Frontal cortex (tissue), 4 donors: ENCODE results near the gene GAA. TPM values are rescaled to one million over a fixed set of nuclear protein-coding genes. Genes with fewer than 3 reads are reported as not detected.
"Not testable (repeated sequence)": the region's sequence is repeated elsewhere in the genome, so short reads cannot be mapped to it uniquely, and the experiment has no call there.

Source experiments
- DNase-seq, 2 donors: peaks; one replicate each; pipeline ENCODE4 v3.0.0; 2012; ENCODE audit warnings: low spot score in 2 of 2
- FAIRE-seq: peaks from 2 replicates; lab custom pipeline; 2012; peaks lifted over from hg19 to GRCh38; lab: Jason Lieb, UNC
- total RNA-seq: library from RNA; depleted of rRNA; stranded (reverse); fragments of >200 nt; gene quantifications from one replicate; pipeline ENCODE4 v1.2.3, GENCODE V29; 2014
- donor health status: control.
- donor health status: control.
- donor health status: control.

GAA gene
- total RNA-seq, 1 donor from 2014 or later = 12.2 TPM

DNA sequence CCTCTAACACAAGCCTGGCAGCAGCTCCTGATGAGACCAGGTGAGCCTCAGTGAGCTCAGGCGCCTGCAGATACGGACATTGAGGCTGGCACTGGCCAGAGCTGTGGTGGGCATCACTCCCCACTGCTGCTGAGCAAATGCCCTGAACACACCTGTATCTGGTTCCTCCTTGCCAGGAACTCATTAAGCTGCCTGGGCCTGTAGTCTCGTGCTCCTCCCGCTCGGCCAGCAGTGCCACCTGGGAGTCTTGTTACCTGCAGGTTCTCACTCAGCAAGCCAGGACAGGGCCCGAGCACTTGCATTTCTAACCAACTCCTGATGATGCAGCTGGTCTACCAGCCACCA is 32.2 kb downstream of the GAA start:
- FAIRE-seq (no peak), DNase-seq (no peak)

DNA sequence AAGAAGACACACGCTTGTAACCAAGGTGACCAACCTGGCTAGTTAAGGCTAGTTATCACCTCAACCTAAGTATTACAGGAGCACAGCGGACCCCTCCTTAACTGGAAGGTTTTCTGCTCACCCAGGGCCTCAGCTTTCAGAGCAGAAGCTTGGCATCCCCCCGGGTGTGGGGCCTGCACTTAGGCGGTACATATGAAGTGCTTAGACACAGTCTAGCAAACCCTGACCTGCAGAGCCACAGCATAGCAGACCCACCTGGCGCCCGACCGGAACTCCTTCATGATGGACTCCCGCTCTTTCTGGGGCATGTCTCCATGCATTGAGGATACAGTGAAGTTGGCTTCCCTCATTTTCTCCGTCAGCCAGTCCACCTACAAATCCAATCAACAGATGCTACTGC is 35.8 kb downstream of the GAA start:
- DNase-seq (no peak), FAIRE-seq (no peak)

DNA sequence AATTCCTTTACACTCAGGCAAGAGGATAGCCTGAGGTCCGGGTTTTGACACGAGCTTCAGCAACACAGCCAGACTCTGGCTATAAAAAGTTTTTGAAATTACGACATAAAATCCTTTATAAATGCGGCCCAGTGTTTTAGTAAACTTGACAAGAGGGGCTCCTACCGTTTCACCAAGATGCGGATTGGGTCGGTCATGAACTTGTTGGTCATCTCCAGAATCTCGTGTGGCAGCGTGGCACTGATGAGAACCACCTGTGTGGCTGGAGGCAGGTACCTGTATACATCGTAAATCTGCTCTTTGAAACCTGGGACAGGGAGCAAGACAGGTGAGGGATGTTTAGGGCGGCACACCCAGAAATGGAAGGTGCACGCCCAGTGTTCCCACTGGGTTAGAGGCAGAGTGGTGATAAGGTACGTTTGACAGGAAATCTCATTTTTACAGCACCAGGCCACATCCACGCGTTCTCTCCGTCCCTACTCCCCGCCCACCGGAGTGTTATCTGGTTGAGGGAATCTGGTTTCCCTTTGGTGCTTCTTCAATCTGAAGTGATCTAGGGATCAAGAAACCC is 37.6 kb downstream of the GAA start:
- DNase-seq (no peak), FAIRE-seq (no peak)

DNA sequence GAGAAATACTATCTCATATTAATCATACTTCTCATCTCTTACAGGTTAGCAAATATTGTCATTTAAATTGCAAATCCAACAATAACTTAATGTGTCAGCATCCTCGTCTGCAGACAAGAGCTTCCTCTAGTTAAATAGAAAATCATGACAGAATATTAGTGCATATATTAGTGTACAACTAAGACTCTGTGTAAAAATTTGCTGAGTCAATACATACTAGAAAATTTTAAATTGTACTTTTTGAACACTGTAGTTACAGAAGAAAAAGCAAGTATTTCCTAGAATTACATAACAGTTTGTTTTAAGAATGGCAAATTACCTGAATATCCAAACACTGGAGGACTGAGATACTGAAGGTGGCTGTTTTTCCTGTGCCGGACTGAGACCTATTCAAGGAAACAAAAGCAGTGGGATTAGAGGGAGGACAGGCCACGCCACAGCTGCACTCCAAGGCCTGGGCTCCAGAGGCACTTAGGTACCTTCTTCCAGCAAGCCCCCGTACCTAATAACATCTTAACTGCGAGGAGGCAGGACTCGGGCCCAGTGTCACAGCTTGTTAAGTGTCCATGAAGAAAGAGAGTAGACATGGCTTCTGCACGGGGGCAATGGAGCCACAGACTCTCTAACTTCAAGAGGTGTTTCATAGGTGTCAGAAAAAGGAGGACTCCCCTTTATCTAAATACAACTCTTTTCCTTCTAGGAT is 40.2 kb downstream of the GAA start:
- FAIRE-seq (no peak), DNase-seq (no peak)

DNA sequence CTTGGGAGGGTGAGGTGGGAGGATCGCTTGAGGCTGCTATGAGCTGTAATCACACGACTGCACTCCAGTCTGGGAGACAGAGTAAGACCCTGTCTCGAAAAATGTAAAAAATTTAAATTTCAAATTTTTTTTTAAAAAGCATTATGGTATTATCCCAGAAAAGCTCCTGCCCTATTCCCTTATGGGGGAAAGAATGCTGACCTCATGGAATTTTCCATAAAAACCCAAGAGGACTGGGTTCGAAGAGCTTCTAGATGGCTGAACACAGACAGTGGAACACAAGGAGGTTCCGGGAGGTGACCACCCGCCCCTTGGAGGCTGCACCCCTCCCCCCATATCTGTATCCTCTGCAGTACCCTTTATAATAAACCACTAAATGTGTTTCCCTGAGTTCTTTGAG is 41.5 kb downstream of the GAA start:
- DNase-seq (no peak), FAIRE-seq (no peak)

DNA sequence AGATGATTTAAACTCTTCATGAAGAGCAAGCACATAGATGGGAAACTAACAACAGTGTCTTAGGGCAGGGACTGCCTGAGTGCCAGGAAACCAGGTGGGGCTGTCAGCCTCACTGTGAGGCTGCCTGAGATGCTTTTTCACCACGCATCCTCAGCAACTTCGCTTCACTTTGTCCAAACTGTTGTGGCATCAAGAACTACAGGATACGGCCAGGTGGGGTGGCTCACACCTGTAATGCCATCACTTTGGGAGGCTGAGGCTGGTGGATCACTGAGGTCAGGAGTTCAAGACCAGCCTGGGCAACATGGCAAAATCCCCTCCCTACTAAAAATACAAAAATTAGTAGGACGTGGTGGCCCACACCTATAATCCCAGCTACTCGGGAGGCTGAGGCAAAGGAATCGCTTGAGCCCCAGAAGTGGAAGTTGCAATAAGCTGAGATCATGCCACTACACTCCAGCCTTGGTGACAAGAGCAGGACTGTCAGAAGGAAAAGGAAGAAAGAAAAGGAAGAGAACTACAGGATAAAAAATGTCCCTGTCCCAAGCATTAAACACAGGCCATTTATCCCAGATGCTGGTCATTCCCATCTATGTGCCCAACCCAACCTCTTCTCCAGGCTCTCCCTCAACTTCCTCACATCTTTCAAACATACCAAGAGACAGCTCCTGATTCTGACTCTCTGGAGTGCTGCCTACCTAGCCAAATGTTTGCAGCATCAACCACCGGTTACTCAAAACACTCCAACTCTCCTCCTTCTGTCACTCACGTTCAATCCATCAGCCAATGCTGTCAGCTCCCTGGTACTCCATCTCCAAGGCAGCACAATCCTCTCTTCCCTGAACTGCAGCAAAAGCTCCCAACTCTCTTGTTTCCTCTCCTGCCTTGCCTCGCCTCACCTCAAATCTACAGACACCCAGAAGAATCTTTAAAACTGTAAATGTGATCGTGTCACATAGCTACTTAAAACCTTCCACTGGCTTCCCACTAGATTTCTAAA is 44.0 kb downstream of the GAA start:
- no peak for FAIRE-seq

DNA sequence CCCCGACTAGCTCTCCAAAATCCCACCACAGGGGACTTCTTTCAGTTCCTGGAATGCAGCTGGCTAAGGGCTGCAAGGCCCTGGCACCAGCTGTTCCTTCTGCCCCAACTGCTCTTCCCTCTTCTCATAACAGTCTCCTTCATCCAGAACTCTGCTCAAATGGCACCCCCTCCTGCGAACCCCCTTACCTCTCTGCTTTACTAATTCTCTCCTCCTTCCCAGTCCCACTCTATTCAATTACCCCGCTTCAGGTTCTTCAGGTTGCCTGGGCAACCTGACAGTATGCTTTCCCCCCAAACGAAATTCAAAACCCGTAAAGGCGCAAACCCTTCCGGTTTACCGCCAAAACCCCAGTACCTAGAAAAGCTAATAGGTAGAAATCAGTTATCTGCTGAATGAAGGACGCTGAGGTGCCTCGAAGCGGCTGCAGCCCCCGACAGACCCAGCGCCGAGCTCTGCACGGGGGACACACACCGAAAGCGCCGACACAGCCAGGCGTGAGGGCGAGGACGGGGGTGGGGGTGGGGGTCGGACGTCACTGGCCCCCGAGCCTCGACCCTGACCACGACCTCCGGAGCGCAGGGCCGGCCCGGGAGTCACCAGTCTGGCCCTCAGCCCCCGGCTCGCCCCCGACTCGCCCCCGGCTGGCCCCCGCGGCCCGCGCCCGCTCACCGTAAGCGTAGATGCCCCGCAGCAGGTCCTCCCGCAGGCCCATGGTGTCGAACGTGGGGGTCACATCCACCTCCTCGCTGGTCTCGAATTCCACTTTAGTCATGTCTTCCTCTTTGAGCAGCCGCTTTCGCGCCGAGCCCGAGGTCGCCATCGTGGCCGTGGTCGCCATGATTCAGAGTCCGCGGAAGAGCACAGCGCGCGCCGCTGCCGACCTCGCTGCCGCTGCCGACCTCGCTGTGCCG is 45.0 kb downstream of the GAA start:
- FAIRE-seq = no peak
- DNase-seq = peak; percentile 49 to 68

More for the DNA sequence above, 44.0 kb downstream of the GAA start:
- no peak for DNase-seq

DNA sequence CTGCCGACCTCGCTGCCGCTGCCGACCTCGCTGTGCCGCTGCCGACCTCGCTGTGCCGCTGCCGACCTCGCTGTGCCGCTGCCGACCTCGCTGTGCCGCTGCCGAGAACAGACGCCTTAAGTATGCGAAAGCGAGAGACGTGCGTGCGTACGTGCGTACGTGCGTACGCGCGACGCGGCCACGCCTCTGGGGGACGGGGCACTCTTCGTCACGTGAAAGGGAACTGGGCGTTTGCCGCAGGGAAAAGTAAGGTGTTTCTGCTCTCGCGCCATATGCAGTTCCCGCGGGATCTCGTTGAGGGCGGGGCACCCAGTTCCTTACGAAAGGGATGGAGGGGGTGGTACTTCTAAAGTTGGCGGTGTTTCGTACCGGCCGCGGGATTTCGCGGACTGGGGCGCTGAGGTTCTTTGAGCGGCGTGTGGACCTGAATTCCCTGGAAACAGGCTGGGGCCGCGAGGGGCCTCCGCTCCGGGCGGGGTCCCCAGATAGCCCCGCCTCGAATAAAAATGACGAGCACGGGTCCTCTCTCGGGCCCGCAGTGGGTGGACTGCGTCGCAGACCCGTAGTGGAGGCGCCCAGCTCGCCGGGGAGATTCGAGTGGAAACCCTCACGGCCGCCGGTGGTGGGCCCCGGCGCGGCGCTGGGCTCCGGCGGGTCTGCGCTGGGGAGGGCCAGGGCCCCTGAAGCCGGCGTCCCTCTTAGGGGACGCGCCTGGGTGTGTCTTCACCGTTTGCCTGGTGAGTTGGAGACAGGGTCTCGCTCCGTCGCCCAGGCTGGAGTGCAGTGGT is 45.8 kb downstream of the GAA start, which contains the start of gene EIF4A3:
EIF4A3 (minus strand) TSS at position 94 of the 788 bp plus-strand sequence. CDS start 167 bp downstream, outside the sequence.
- DNase-seq (peak; percentile 99), FAIRE-seq (peak; percentile 45)

DNA sequence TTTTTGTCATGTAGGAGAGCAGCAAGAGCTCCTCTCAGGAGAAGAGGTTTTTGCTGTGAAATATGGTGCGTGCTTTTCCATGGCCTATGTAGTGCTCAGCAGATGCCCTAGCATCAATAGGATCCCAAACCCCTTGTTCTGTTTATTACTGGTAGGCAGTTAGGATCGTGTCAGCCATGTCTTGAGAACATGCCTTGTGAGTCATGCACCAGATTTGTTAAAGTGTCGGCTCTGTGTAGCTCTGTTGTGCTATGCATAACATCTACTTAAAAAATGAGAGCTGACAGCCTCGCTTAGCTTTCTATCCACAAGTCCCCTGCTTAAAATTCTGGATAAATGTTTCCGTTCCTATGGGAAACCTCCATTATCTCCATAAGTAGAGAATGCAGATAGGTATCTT is 50.0 kb downstream of the GAA start:
- FAIRE-seq = no peak
- DNase-seq = no peak

DNA sequence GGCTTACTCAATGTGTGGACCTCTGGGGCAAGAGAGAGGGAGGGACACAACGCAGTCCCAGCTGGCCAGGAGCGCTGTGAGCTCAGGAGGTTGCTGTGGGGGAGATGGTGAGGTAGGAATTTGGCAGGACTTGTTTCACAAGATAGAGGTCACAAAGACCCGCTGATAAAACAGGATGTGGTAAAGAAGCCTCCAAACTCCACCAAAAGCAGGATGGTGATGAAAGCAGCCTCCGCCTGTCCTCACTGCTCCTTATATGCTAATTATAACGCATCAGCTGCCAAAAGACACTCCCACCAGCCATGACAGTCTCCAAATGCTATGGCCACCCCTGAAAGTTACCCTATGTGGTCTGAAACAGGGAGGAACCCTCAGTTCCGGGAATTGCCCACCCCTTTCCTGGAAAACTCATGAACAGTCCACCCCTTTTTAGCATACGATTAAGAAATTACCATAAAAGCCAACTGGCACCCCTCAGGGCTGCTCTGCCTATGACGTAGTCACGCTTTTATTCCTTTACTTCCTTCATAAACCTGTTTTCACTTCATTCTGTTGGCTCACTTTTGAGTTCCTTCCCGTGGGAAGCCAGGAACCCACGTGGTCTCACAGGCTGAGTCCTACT is 50.8 kb downstream of the GAA start:
- FAIRE-seq (no peak), DNase-seq (no peak)

DNA sequence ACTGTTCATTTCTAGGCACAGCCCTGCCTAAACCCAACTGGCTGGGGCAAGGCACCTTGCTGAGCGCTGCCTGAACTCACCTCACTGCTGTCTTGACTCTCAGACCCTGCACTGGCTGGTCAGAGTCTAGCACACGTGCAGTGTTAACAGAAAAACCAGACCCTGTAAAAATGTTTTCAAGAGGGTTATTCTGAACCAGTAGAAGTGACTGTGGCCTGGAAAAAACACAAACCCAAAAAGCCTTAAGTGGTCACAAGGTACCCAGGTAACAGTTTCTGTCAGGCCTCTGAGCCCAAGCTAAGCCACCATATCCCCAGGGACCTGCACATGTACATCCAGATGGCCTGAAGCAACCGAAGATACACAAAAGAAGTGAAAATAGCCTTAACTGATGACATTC is 51.6 kb downstream of the GAA start:
- FAIRE-seq (no peak), DNase-seq (no peak)

DNA sequence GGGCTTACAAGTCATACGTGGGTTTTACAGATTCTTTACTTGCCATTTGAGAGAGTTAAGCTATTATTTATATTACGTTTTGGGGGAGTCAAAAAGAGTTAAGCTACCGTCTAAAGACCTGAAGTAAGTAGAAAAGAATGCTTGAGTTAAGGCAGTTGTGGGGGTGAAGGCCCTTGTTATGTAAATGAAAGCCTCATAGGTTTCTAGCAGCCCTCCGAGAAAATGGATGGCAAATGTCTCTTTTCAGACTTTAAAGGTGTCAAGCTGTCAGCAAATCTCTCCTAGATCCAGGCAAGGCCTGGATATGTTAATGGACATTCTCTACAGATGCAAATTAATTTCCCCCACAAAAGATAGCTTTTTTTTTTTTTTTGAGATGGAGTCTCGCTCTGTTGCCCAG is 52.8 kb downstream of the GAA start:
- DNase-seq (no peak), FAIRE-seq (no peak)

DNA sequence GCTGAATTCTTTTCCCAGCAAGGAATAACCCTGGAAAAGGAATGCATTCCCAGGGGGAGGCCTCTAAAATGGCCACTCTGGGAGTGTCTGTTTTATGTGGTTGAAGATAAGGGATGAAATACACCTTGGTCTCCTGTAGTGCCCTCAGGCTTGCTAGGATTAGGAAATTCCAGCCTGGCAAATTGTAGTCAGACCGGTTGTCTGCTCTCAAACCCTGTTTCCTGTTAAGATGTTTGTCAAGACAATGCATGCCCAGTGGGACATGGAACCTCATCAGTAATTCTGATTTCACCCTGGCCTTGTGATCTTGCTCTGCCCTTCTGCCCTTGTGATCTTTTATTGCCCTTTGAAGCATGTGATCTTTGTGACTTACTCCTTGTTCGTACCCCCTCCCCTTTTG is 54.2 kb downstream of the GAA start:
- DNase-seq, FAIRE-seq: not testable (repeated sequence)

DNA sequence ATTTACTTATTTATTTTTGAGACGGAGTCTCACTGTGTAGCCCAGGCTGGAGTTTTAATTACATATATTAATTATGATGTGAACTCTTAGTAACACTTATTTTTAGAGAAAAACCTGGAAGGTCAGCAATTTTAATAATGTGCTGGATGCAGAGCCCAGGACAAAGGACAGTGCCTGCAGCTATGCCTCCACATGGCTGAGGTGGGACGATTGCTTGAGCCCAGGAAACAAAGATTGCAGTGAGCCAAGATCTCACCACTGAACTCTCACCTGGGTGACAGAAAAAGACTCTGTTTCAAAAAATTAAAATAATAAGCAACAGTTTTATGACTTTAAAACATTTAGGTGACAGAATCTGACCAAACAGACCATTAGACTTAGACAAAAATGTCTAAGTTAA is 57.5 kb downstream of the GAA start:
- DNase-seq = no peak
- no peak for FAIRE-seq

DNA sequence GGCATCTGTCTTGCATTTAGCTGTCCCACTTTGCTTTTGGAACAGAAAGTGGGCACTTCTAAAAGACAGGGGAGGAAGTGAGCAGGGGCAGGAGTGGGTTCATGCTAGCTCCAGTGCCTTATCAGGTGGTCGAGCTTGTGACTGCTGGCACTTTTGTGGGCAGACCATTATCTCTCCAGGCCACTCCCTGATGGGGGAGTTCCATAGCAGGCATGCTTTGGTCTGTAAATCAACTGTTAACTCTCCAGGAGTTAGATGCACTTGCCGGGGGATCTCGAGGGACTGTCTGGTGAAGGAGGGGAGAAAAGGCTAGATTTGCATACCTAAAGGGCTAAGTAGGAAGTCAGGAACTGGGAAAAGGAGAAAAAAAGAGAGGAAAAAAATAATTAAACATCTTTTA is 59.2 kb downstream of the GAA start:
- no peak for FAIRE-seq
- no peak for DNase-seq

DNA sequence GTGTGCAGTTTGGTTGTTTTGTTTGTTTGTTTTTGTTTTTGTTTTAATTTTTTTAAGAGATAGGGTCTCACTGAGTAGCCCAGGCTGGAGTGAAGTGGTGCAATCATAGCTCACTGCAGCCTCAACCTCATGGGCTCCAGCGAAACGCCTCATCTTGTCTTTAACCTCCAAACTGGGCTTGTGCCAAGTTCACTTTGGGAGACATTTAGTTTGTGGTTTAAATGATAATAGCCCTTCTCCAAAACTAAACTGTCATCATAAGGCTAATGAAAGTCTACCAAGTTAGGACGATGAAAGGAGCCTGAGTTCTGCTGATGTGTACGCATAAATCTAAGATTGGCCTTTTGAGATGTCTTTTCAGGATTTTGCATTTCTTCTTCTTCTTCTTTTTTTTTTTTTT is 62.0 kb downstream of the GAA start:
- DNase-seq (no peak), FAIRE-seq (no peak)

DNA sequence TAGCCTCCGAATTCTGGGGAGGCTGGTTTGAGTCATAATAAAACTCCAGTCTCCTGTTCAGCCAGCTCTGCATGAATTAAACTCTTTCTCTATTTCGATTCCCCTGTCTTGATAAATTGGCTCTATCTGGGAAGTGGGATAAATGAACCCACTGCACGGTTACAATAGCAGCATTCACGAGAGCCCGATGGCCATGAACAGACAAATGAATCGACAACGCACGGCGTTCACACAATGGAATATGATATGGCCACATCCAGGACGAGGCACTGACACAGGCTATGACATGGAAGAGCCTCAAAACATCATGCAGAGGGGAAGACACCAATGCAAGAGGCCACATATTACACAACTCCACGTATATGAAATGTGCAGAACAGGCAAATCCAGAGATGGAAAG is 62.8 kb downstream of the GAA start:
- no peak for DNase-seq
- FAIRE-seq = no peak

DNA sequence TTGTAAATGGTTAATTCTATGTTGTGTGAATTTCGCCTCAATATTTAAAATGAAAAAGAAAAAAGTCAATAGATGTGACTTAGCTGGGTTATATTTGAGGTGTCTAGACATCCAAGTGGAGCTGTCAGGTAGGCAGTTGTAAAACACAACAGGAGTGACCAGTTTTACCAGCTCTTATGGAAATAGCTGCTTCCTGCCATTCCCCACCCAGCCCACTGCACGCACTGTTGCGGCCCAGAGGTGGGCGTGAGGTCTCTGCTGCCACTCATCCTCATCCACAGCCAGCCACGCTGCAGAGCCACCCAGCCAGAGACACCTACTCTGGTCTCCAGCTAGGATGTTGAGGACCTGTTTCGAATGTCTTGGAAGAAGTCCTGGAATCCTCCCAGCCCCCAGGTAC is 65.1 kb downstream of the GAA start:
- FAIRE-seq (no peak), DNase-seq (no peak)

DNA sequence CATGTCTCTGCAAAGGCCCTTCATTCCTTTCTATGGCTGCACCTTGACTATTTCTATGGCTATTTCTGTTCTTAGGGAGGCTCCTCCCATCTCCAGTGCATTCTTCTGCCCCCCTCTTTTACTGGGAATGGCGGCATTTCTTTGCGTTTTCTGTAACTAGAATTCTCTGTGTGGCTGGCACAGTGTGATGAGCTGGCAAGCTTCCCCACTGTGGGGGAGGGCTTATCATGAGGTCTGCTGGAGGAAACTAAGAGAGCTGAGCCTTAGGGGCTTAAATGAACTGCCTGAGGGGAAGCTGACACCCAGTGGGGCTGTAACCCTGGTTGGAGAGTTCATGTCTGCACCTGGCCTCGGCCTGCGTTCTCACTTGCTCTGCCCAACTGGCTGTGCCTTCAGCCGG is 67.0 kb downstream of the GAA start:
- DNase-seq (no peak), FAIRE-seq (no peak)
